Measurements from ENCODE around the gene TBK1. TPM values are rescaled to one million over a fixed set of nuclear protein-coding genes. Genes with fewer than 3 reads are reported as not detected.

Gene TBK1
- total RNA-seq, 1 experiment from 2014 or later = 33.8 TPM

GRCh38 chr12:64404470-64405256 is 47.3 kb upstream of the TBK1 start:
- H3K9me3 ChIP-seq (ENCODE audit: low read depth, low read length, poor library complexity, severe bottlenecking) = no peaks in the 10 kb centered on the region
- DNase-seq (ENCODE audit: low spot score) = peak; percentile 86
- BruUV-seq (replicated peaks) = no TSS peak
- H3K36me3 ChIP-seq (ENCODE audit: insufficient read depth, low read length, poor library complexity, severe bottlenecking) = peaks cover 9% of the 10 kb centered on the region
- H3K27ac ChIP-seq (ENCODE audit: low read depth, low read length, poor library complexity, severe bottlenecking) = peak overlapping the region; percentile 100
- ChIA-PET POLR2A (ENCODE audit: low non-redundant PET) (interaction anchor here (0.6 to 0.8 kb wide), 3 partner anchors 9 to 497 kb away, joined by 3 to 7 read pairs (median 3); no protein-coding TSS in a partner anchor), CTCF (interaction anchor here (0.7 kb wide), 1 partner anchor 14 kb away, joined by 3 read pairs; the partner anchor contains the start of gene C12orf56)
- H3K4me1 ChIP-seq (ENCODE audit: insufficient read depth, low read length, poor library complexity, severe bottlenecking) = peaks cover 30% of the 10 kb centered on the region
- intact Hi-C loops (cut with micrococcal nuclease; ENCODE audit: unreplicated experiment) = no loop called here
- H3K27me3 ChIP-seq (replicated peaks; ENCODE audit: insufficient read depth, low read depth, low read length, poor library complexity) = no peaks in the 10 kb centered on the region
- TF ChIP-seq CTCF (conservative IDR thresholded peaks at IDR 0.05; ENCODE audit: low read depth, low read length) = no peak
- no peak for TF ChIP-seq EZH2 (IDR thresholded peaks at IDR 0.05; ENCODE audit: borderline replicate concordance, low read depth, low read length, poor library complexity, severe bottlenecking)
- peak overlapping the region; percentile 95 for H3K4me3 ChIP-seq (ENCODE audit: low read depth, low read length, poor library complexity, severe bottlenecking)

GRCh38 chr12:64407342-64408223 is 44.3 kb upstream of the TBK1 start:
- peaks cover 38% of the 10 kb centered on the region for H3K36me3 ChIP-seq (ENCODE audit: insufficient read depth, low read length, poor library complexity, severe bottlenecking)
- no peaks in the 10 kb centered on the region for H3K27me3 ChIP-seq (replicated peaks; ENCODE audit: insufficient read depth, low read depth, low read length, poor library complexity)
- intact Hi-C loops (cut with micrococcal nuclease; ENCODE audit: unreplicated experiment) = no loop called here
- H3K27ac ChIP-seq (ENCODE audit: low read depth, low read length, poor library complexity, severe bottlenecking) = peak overlapping the region; percentile 22
- peaks cover 30% of the 10 kb centered on the region for H3K4me1 ChIP-seq (ENCODE audit: insufficient read depth, low read length, poor library complexity, severe bottlenecking)
- H3K9me3 ChIP-seq (ENCODE audit: low read depth, low read length, poor library complexity, severe bottlenecking) = no peaks in the 10 kb centered on the region
- ChIA-PET POLR2A (ENCODE audit: low non-redundant PET) (interaction anchor here (0.6 kb wide), 3 partner anchors 70 to 560 kb away, joined by 3 to 4 read pairs (median 3); no protein-coding TSS in a partner anchor), CTCF (no interaction called here)
- DNase-seq (ENCODE audit: low spot score) = no peak
- no peak overlapping the region for H3K4me3 ChIP-seq (ENCODE audit: low read depth, low read length, poor library complexity, severe bottlenecking)
- TF ChIP-seq CTCF (conservative IDR thresholded peaks at IDR 0.05; ENCODE audit: low read depth, low read length) (no peak), EZH2 (IDR thresholded peaks at IDR 0.05; ENCODE audit: borderline replicate concordance, low read depth, low read length, poor library complexity, severe bottlenecking) (no peak)
- no TSS peak for BruUV-seq (replicated peaks)

- peaks cover 25% of the 10 kb centered on the region for H3K4me1 ChIP-seq (ENCODE audit: insufficient read depth, low read length, poor library complexity, severe bottlenecking)
- H3K9me3 ChIP-seq (ENCODE audit: low read depth, low read length, poor library complexity, severe bottlenecking) = no peaks in the 10 kb centered on the region
- no peaks in the 10 kb centered on the region for H3K27me3 ChIP-seq (replicated peaks; ENCODE audit: insufficient read depth, low read depth, low read length, poor library complexity)
- BruUV-seq (replicated peaks) = no TSS peak
- no peak overlapping the region for H3K4me3 ChIP-seq (ENCODE audit: low read depth, low read length, poor library complexity, severe bottlenecking)
- no peak overlapping the region for H3K27ac ChIP-seq (ENCODE audit: low read depth, low read length, poor library complexity, severe bottlenecking)
- TF ChIP-seq EZH2 (IDR thresholded peaks at IDR 0.05; ENCODE audit: borderline replicate concordance, low read depth, low read length, poor library complexity, severe bottlenecking) (no peak), CTCF (conservative IDR thresholded peaks at IDR 0.05; ENCODE audit: low read depth, low read length) (no peak)
- POLR2A ChIA-PET (ENCODE audit: low non-redundant PET) = no interaction called here
- no peak for DNase-seq (ENCODE audit: low spot score)
- peaks cover 72% of the 10 kb centered on the region for H3K36me3 ChIP-seq (ENCODE audit: insufficient read depth, low read length, poor library complexity, severe bottlenecking)
- CTCF ChIA-PET = no interaction called here
- intact Hi-C loops (cut with micrococcal nuclease; ENCODE audit: unreplicated experiment) = loop anchor here (2.0 to 5.0 kb wide), 2 partner anchors 13 to 36 kb away; no protein-coding TSS in a partner anchor
These were observed 40.5 kb upstream of the TBK1 start for GRCh38 chr12:64411427-64411826.
